ENCODE measurements around the gene TCP1. TPM values are rescaled to one million over a fixed set of nuclear protein-coding genes. Genes with fewer than 3 reads are reported as not detected.
"Not testable (repeated sequence)": the region's sequence is repeated elsewhere in the genome, so short reads cannot be mapped to it uniquely, and the experiment has no call there.

TCP1 gene
- total and polyA plus RNA-seq, 2 experiments from 2014 or later, result 190 to 260 TPM

DNA sequence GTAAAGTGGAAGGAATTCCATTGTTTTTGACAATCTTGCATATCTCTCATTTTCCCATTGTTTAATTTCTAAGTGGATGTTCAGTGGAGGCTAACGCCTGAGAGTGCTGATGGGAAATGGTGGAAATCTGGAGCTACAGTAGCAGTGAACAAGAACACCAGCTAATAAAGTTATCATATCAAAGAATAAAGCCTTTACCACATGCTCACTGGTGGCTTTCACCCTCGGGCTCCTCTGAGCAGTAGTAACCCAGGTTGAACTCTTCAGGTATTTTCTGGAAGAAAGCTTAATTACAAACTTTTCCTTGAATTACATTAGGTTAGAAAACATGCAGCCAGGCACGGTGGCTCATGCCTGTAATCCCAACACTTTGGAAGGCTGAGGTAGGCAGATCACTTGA, 38.0 kb downstream of the TCP1 start:
- no peak overlapping the region for H3K4me3 ChIP-seq
- WGBS, 2 experiments (ENCODE audit: low coverage in 1 of 2, low lambda C conversion rate in 2 of 2, missing lambda C conversion rate in 2 of 2), result 61 to 64% methylated on average over 3 of the region's 3 CpGs
- H3K9me2 ChIP-seq (ENCODE audit: insufficient read depth), result no peaks in the 10 kb centered on the region
- H2AFZ ChIP-seq, result no peak overlapping the region
- H3K4me2 ChIP-seq (ENCODE audit: unreplicated experiment), result no peak overlapping the region
- no peaks in the 10 kb centered on the region for H3K4me1 ChIP-seq (ENCODE audit: insufficient read depth)
- in situ Hi-C loops (cut with MboI), result no loop called here
- H3K9me3 ChIP-seq (ENCODE audit: low read depth), result no peaks in the 10 kb centered on the region
- peaks cover 45% of the 10 kb centered on the region for H3F3A ChIP-seq (ENCODE audit: insufficient read depth)
- peaks cover 95% of the 10 kb centered on the region for H3K79me2 ChIP-seq (ENCODE audit: insufficient read depth)
- H3K9ac ChIP-seq, result no peak overlapping the region
- H3K27ac ChIP-seq, result no peak overlapping the region
- TF ChIP-seq EZH2 (IDR thresholded peaks at IDR 0.05; ENCODE audit: insufficient read depth, poor library complexity, severe bottlenecking), result no peak
- no peak for TF ChIP-seq EZH2phosphoT487 (IDR thresholded peaks at IDR 0.05; ENCODE audit: insufficient read depth, low read depth)
- H3K27me3 ChIP-seq (replicated peaks; ENCODE audit: insufficient read depth), result no peaks in the 10 kb centered on the region
- no peak for DNase-seq
- H3K36me3 ChIP-seq (ENCODE audit: low read depth), result peaks cover 88% of the 10 kb centered on the region
- no peaks in the 10 kb centered on the region for H4K20me1 ChIP-seq (ENCODE audit: insufficient read depth)

DNA sequence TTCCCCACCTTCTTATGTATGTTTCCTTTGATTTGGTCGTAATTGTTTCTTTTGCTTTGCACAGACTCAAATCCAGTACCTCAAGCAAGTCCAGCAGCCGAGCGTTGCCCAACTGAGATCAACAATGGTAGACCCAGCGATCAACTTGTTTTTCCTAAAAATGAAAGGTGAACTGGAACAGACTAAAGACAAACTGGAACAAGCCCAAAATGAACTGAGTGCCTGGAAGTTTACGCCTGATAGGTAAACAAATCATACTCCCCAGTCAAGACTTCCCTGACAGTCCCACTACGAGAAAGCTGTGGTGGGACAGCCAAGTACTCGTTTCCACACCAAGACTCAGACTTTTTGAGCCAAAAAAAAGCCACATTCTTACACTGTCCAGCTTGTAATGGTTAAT, 41.3 kb downstream of the TCP1 start:
- H3K9me2 ChIP-seq (ENCODE audit: insufficient read depth); in situ Hi-C loops (cut with MboI); H3K4me1 ChIP-seq (ENCODE audit: insufficient read depth); DNase-seq; H2AFZ ChIP-seq; H3K27ac ChIP-seq; H3K4me3 ChIP-seq; H3K27me3 ChIP-seq (replicated peaks; ENCODE audit: insufficient read depth); H3K9ac ChIP-seq; H3K9me3 ChIP-seq (ENCODE audit: low read depth); H4K20me1 ChIP-seq (ENCODE audit: insufficient read depth); H3K4me2 ChIP-seq (ENCODE audit: unreplicated experiment): not testable (repeated sequence)
- Histone ChIP-seq H3K79me2 (ENCODE audit: insufficient read depth) (peaks cover 99% of the 10 kb centered on the region), H3K36me3 (ENCODE audit: low read depth) (peaks cover 94% of the 10 kb centered on the region), H3F3A (ENCODE audit: insufficient read depth) (peaks cover 16% of the 10 kb centered on the region; the same call in 1 of the 2 replicates)
- 94 to 97% methylated on average over 7 of the region's 7 CpGs for WGBS, 2 experiments (ENCODE audit: low coverage in 1 of 2, low lambda C conversion rate in 2 of 2, missing lambda C conversion rate in 2 of 2)

DNA sequence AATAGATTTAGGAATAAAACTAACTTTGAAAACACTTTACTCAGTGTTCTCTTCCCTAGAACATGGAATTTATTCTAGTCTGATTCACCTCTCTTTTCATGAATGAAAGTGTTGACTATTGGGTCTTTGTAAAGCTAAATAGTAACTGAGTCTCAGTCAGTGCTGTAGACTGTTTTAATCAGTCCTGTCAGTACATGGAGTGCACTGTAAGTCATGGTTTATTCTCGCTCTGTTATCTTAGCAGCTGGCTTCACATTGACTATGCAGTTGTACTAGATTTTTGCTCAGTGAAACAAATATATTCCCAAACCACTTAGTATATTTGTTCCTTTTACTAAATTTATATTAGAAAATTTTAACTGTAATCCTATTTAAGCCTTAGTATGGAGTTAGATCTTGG, 42.6 kb downstream of the TCP1 start:
- Histone ChIP-seq H3K27ac (no peak overlapping the region), H2AFZ (no peak overlapping the region), H3K36me3 (ENCODE audit: low read depth) (peaks cover 96% of the 10 kb centered on the region), H3K79me2 (ENCODE audit: insufficient read depth) (peaks cover 99% of the 10 kb centered on the region), H3F3A (ENCODE audit: insufficient read depth) (peaks cover 9% of the 10 kb centered on the region; the same call in 1 of the 2 replicates), H3K4me2 (ENCODE audit: unreplicated experiment) (no peak overlapping the region), H3K27me3 (replicated peaks; ENCODE audit: insufficient read depth) (no peaks in the 10 kb centered on the region), H3K9ac (no peak overlapping the region), H3K4me1 (ENCODE audit: insufficient read depth) (no peaks in the 10 kb centered on the region), H3K4me3 (no peak overlapping the region), H3K9me3 (ENCODE audit: low read depth) (no peaks in the 10 kb centered on the region), H3K9me2 (ENCODE audit: insufficient read depth) (no peaks in the 10 kb centered on the region), H4K20me1 (ENCODE audit: insufficient read depth) (no peaks in the 10 kb centered on the region)
- no peak for DNase-seq
- no peak for TF ChIP-seq EZH2phosphoT487 (IDR thresholded peaks at IDR 0.05; ENCODE audit: insufficient read depth, low read depth)
- TF ChIP-seq EZH2 (IDR thresholded peaks at IDR 0.05; ENCODE audit: insufficient read depth, poor library complexity, severe bottlenecking), result no peak
- in situ Hi-C loops (cut with MboI), result no loop called here
- WGBS, 2 experiments (ENCODE audit: low coverage in 1 of 2, low lambda C conversion rate in 2 of 2, missing lambda C conversion rate in 2 of 2), result 78% methylated on average over 1 of the region's 1 CpG

DNA sequence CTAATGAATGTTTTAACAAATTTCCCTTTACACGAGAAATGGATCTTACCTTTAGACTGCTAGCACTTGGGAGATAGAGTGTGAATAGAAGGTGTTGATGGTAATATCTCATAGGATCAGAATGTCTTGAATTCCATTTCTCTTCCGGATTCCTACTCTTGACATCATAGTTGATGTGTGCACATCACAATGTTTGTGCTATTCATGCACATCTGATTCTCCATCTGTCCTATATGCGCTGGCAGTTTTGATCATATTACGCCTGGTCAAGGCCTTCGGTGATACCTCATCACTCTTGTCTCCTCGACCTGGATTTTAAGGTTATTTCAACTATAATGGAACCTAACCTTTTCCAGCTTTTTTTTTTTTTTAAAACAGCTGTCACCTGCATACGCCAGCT, 44.3 kb downstream of the TCP1 start:
- Histone ChIP-seq H3K9me2 (ENCODE audit: insufficient read depth) (no peaks in the 10 kb centered on the region), H3K79me2 (ENCODE audit: insufficient read depth) (peaks cover 99% of the 10 kb centered on the region), H3K27me3 (replicated peaks; ENCODE audit: insufficient read depth) (no peaks in the 10 kb centered on the region), H3K4me3 (no peak overlapping the region), H4K20me1 (ENCODE audit: insufficient read depth) (no peaks in the 10 kb centered on the region), H2AFZ (no peak overlapping the region), H3K4me2 (ENCODE audit: unreplicated experiment) (no peak overlapping the region), H3K9me3 (ENCODE audit: low read depth) (no peaks in the 10 kb centered on the region), H3K36me3 (ENCODE audit: low read depth) (peaks cover 95% of the 10 kb centered on the region), H3K27ac (no peak overlapping the region), H3F3A (ENCODE audit: insufficient read depth) (peaks cover 6% of the 10 kb centered on the region; the same call in 1 of the 2 replicates), H3K4me1 (ENCODE audit: insufficient read depth) (no peaks in the 10 kb centered on the region), H3K9ac (no peak overlapping the region)
- 84 to 85% methylated on average over 7 of the region's 7 CpGs for WGBS, 2 experiments (ENCODE audit: low coverage in 1 of 2, low lambda C conversion rate in 2 of 2, missing lambda C conversion rate in 2 of 2)
- TF ChIP-seq EZH2 (IDR thresholded peaks at IDR 0.05; ENCODE audit: insufficient read depth, poor library complexity, severe bottlenecking), result no peak
- no peak for TF ChIP-seq EZH2phosphoT487 (IDR thresholded peaks at IDR 0.05; ENCODE audit: insufficient read depth, low read depth)
- in situ Hi-C loops (cut with MboI), result no loop called here
- DNase-seq, result no peak

DNA sequence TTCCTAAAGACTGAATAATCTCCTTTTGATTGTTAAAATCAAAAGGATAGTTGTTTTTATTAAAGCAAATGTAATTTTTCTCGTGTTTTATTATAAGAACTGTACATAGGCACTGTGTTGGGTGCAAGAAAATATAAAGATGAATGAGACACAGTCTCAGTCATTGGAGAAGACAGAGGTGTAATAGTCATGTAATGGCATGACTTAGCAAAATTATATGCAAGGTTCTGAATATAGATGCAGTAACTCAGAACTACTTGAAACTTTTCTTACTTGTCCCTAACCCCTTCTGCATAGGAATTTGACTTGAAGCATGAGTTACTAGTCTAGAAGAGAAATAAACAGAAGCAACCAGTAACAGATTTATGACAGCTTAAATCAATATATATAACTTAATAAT, 47.2 kb downstream of the TCP1 start:
- H4K20me1 ChIP-seq (ENCODE audit: insufficient read depth), result 0 out of 2 replicates have a peak, but pooled peaks cover 8% of the 10 kb centered on the region
- TF ChIP-seq EZH2phosphoT487 (IDR thresholded peaks at IDR 0.05; ENCODE audit: insufficient read depth, low read depth) (no peak), EZH2 (IDR thresholded peaks at IDR 0.05; ENCODE audit: insufficient read depth, poor library complexity, severe bottlenecking) (no peak)
- no peaks in the 10 kb centered on the region for H3K27me3 ChIP-seq (replicated peaks; ENCODE audit: insufficient read depth)
- H3K36me3 ChIP-seq (ENCODE audit: low read depth), result peaks cover 90% of the 10 kb centered on the region
- in situ Hi-C loops (cut with MboI), result no loop called here
- H3K4me3 ChIP-seq, result no peak overlapping the region
- no peak overlapping the region for H3K4me2 ChIP-seq (ENCODE audit: unreplicated experiment)
- H3K79me2 ChIP-seq (ENCODE audit: insufficient read depth), result peaks cover 100% of the 10 kb centered on the region
- WGBS, 2 experiments (ENCODE audit: low coverage in 1 of 2, low lambda C conversion rate in 2 of 2, missing lambda C conversion rate in 2 of 2), result 96 to 100% methylated on average over 1 of the region's 1 CpG
- no peak for DNase-seq
- no peaks in the 10 kb centered on the region for H3K9me3 ChIP-seq (ENCODE audit: low read depth)
- H3K4me1 ChIP-seq (ENCODE audit: insufficient read depth), result no peaks in the 10 kb centered on the region
- H3F3A ChIP-seq (ENCODE audit: insufficient read depth), result peaks cover under 1% of the 10 kb centered on the region; the same call in 1 of the 2 replicates
- no peaks in the 10 kb centered on the region for H3K9me2 ChIP-seq (ENCODE audit: insufficient read depth)
- no peak overlapping the region for H3K27ac ChIP-seq
- no peak overlapping the region for H2AFZ ChIP-seq
- H3K9ac ChIP-seq, result no peak overlapping the region

Measured in GM23248 (cell line).